Transverse colon (tissue), 3 donors: ENCODE measurements around the gene RAD23A.

ENCODE experiments used
- EP300 ChIP-seq: sonication (generic); formaldehyde crosslinking; IDR thresholded peaks from one replicate; pipeline ENCODE4 v1.6.1; 2017; ENCODE audit warnings: antibody characterized with exemption, low read depth
- POLR2A ChIP-seq: fragments of 450-650 bp; IDR thresholded peaks from one replicate; pipeline ENCODE4 v1.6.1; 2016; ENCODE audit warnings: antibody characterized with exemption, mild to moderate bottlenecking, moderate library complexity
- TF ChIP-seq, protein P1 (sequence below), 5 experiments: fragments of 200-600 bp in 3 of 5; fragments of 450-650 bp in 2 of 5; sonication (generic) in 3 of 5; IDR thresholded peaks; 1 replicate in 2 of 5; 2 replicates in 3 of 5; pipeline ENCODE4 v1.5.1; 2016 to 2017; ENCODE audit warnings: antibody characterized with exemption in 5 of 5, inconsistent platforms in 3 of 5, mild to moderate bottlenecking in 2 of 5, moderate library complexity in 1 of 5

GRCh38 chr19:12930002-12930645 lies 15.5 kb upstream of the RAD23A start:
- TF ChIP-seq, protein P1, sequence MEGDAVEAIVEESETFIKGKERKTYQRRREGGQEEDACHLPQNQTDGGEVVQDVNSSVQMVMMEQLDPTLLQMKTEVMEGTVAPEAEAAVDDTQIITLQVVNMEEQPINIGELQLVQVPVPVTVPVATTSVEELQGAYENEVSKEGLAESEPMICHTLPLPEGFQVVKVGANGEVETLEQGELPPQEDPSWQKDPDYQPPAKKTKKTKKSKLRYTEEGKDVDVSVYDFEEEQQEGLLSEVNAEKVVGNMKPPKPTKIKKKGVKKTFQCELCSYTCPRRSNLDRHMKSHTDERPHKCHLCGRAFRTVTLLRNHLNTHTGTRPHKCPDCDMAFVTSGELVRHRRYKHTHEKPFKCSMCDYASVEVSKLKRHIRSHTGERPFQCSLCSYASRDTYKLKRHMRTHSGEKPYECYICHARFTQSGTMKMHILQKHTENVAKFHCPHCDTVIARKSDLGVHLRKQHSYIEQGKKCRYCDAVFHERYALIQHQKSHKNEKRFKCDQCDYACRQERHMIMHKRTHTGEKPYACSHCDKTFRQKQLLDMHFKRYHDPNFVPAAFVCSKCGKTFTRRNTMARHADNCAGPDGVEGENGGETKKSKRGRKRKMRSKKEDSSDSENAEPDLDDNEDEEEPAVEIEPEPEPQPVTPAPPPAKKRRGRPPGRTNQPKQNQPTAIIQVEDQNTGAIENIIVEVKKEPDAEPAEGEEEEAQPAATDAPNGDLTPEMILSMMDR (IDR thresholded peaks at IDR 0.05) = no peak
- TF ChIP-seq POLR2A (no peak), EP300 (no peak)
